ENCODE measurements around the gene MAGEA1.

DNA sequence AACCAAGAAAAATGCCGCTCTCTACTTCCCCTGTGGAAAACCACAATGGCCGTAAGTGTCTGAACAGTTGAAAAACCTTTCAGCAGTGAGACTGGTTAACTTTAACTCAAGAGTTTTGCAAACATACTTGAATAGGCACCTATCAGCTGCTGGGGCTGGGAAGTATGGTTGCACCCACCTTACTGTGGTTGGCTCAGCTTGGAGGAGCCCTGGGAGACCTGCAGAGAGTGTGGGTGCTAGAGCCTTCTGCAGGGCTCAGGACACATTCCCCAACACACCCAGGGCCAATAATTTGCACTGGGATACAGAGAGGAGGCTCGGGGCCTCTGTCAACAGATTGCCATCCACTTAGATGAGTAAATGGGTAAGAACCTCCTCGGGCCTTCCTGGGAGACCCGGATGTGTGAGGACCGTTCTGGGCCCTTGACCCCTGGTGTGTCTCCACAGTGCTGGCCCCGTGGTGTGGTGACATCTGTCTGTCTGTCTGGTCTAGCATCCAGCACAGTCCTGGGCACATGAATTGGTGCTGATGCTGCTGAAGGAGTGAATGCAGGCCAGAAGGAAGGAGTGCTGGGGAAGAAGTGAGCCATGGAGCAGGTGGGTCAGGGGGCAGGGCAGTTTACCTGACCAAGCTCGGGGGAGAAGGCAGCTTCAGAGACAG, 46.5 kb downstream of the MAGEA1 start:
- TF ChIP-seq GLIS3 (CRISPR knock-in tag; IDR thresholded peaks at IDR 0.05) (no peak), ZC3H10 (CRISPR knock-in tag; IDR thresholded peaks at IDR 0.05) (no peak), ESRRG (CRISPR knock-in tag; IDR thresholded peaks at IDR 0.05) (no peak), ZFP30 (CRISPR knock-in tag; IDR thresholded peaks at IDR 0.05) (no peak)
- TF ChIP-seq, protein P1, sequence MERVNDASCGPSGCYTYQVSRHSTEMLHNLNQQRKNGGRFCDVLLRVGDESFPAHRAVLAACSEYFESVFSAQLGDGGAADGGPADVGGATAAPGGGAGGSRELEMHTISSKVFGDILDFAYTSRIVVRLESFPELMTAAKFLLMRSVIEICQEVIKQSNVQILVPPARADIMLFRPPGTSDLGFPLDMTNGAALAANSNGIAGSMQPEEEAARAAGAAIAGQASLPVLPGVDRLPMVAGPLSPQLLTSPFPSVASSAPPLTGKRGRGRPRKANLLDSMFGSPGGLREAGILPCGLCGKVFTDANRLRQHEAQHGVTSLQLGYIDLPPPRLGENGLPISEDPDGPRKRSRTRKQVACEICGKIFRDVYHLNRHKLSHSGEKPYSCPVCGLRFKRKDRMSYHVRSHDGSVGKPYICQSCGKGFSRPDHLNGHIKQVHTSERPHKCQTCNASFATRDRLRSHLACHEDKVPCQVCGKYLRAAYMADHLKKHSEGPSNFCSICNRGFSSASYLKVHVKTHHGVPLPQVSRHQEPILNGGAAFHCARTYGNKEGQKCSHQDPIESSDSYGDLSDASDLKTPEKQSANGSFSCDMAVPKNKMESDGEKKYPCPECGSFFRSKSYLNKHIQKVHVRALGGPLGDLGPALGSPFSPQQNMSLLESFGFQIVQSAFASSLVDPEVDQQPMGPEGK (CRISPR knock-in tag; IDR thresholded peaks at IDR 0.05; ENCODE audit: borderline replicate concordance), result no peak
